ENCODE measurements around the gene TLX2.

GRCh38 chr2:74527741-74528140 lies 13.5 kb downstream of the TLX2 start:
- TF ChIP-seq CTCF (IDR thresholded peaks at IDR 0.05) (no peak), EZH2phosphoT487 (IDR thresholded peaks at IDR 0.05) (no peak), EZH2 (IDR thresholded peaks at IDR 0.05) (no peak)
